ENCODE results near the gene POLR1B. TPM values are rescaled to one million over a fixed set of nuclear protein-coding genes. Genes with fewer than 3 reads are reported as not detected.
"Not testable (repeated sequence)": the region's sequence is repeated elsewhere in the genome, so short reads cannot be mapped to it uniquely, and the experiment has no call there.

Gene POLR1B
- total and polyA plus RNA-seq, 2 experiments from 2014 or later = 9.8 to 16.5 TPM

- TF ChIP-seq EZH2phosphoT487 (IDR thresholded peaks at IDR 0.05; ENCODE audit: insufficient read depth, low read depth) (no peak), EZH2 (IDR thresholded peaks at IDR 0.05; ENCODE audit: insufficient read depth, poor library complexity, severe bottlenecking) (no peak)
- no peak overlapping the region for H3K27ac ChIP-seq
- H3K4me2 ChIP-seq (ENCODE audit: unreplicated experiment) = no peak overlapping the region
- no peaks in the 10 kb centered on the region for H3K27me3 ChIP-seq (replicated peaks; ENCODE audit: insufficient read depth)
- 94 to 99% methylated on average over 5 of the region's 5 CpGs for WGBS, 2 experiments (ENCODE audit: low coverage in 1 of 2, low lambda C conversion rate in 2 of 2, missing lambda C conversion rate in 2 of 2)
- no peak for DNase-seq
- no peaks in the 10 kb centered on the region for H3F3A ChIP-seq (ENCODE audit: insufficient read depth)
- H3K79me2 ChIP-seq (ENCODE audit: insufficient read depth) = peaks cover 18% of the 10 kb centered on the region
- no peaks in the 10 kb centered on the region for H3K9me2 ChIP-seq (ENCODE audit: insufficient read depth)
- H2AFZ ChIP-seq = no peak overlapping the region
- peaks cover 20% of the 10 kb centered on the region; the same call in 1 of the 2 replicates for H3K36me3 ChIP-seq (ENCODE audit: low read depth)
- H3K4me3 ChIP-seq = no peak overlapping the region
- H3K9me3 ChIP-seq (ENCODE audit: low read depth) = no peaks in the 10 kb centered on the region
- in situ Hi-C loops (cut with MboI) = no loop called here
- H3K9ac ChIP-seq = no peak overlapping the region
- no peaks in the 10 kb centered on the region for H3K4me1 ChIP-seq (ENCODE audit: insufficient read depth)
- no peaks in the 10 kb centered on the region for H4K20me1 ChIP-seq (ENCODE audit: insufficient read depth)
Measured at GRCh38 chr2:112528541-112528940, 13.7 kb upstream of the POLR1B start.

GRCh38 chr2:112529757-112530156, 12.5 kb upstream of the POLR1B start:
- Histone ChIP-seq H3K9ac (no peak overlapping the region), H3K36me3 (ENCODE audit: low read depth) (peaks cover 16% of the 10 kb centered on the region; the same call in 1 of the 2 replicates), H4K20me1 (ENCODE audit: insufficient read depth) (no peaks in the 10 kb centered on the region), H3F3A (ENCODE audit: insufficient read depth) (no peaks in the 10 kb centered on the region), H2AFZ (no peak overlapping the region), H3K79me2 (ENCODE audit: insufficient read depth) (peaks cover 18% of the 10 kb centered on the region), H3K27ac (no peak overlapping the region), H3K4me3 (no peak overlapping the region), H3K27me3 (replicated peaks; ENCODE audit: insufficient read depth) (no peaks in the 10 kb centered on the region), H3K4me2 (ENCODE audit: unreplicated experiment) (no peak overlapping the region), H3K9me3 (ENCODE audit: low read depth) (no peaks in the 10 kb centered on the region), H3K9me2 (ENCODE audit: insufficient read depth) (no peaks in the 10 kb centered on the region), H3K4me1 (ENCODE audit: insufficient read depth) (no peaks in the 10 kb centered on the region)
- no peak for TF ChIP-seq EZH2phosphoT487 (IDR thresholded peaks at IDR 0.05; ENCODE audit: insufficient read depth, low read depth)
- no peak for TF ChIP-seq EZH2 (IDR thresholded peaks at IDR 0.05; ENCODE audit: insufficient read depth, poor library complexity, severe bottlenecking)
- DNase-seq = no peak
- in situ Hi-C loops (cut with MboI) = no loop called here
- 94 to 98% methylated on average over 4 of the region's 4 CpGs for WGBS, 2 experiments (ENCODE audit: low coverage in 1 of 2, low lambda C conversion rate in 2 of 2, missing lambda C conversion rate in 2 of 2)

- no peaks in the 10 kb centered on the region for H3K4me1 ChIP-seq (ENCODE audit: insufficient read depth)
- H3K9ac ChIP-seq = no peak overlapping the region
- H3K9me2 ChIP-seq (ENCODE audit: insufficient read depth) = no peaks in the 10 kb centered on the region
- 99 to 100% methylated on average over 4 of the region's 4 CpGs for WGBS, 2 experiments (ENCODE audit: low coverage in 1 of 2, low lambda C conversion rate in 2 of 2, missing lambda C conversion rate in 2 of 2)
- H3K4me3 ChIP-seq = no peak overlapping the region
- no peaks in the 10 kb centered on the region for H4K20me1 ChIP-seq (ENCODE audit: insufficient read depth)
- H2AFZ ChIP-seq = no peak overlapping the region
- peaks cover 11% of the 10 kb centered on the region; the same call in 1 of the 2 replicates for H3K79me2 ChIP-seq (ENCODE audit: insufficient read depth)
- no peak overlapping the region for H3K4me2 ChIP-seq (ENCODE audit: unreplicated experiment)
- no peaks in the 10 kb centered on the region for H3F3A ChIP-seq (ENCODE audit: insufficient read depth)
- in situ Hi-C loops (cut with MboI) = no loop called here
- H3K27me3 ChIP-seq (replicated peaks; ENCODE audit: insufficient read depth) = no peaks in the 10 kb centered on the region
- H3K9me3 ChIP-seq (ENCODE audit: low read depth) = no peaks in the 10 kb centered on the region
- peaks cover 16% of the 10 kb centered on the region; the same call in 1 of the 2 replicates for H3K36me3 ChIP-seq (ENCODE audit: low read depth)
- H3K27ac ChIP-seq = no peak overlapping the region
- no peak for DNase-seq
- no peak for TF ChIP-seq EZH2 (IDR thresholded peaks at IDR 0.05; ENCODE audit: insufficient read depth, poor library complexity, severe bottlenecking)
- no peak for TF ChIP-seq EZH2phosphoT487 (IDR thresholded peaks at IDR 0.05; ENCODE audit: insufficient read depth, low read depth)
Measured at GRCh38 chr2:112530728-112531127, 11.5 kb upstream of the POLR1B start.

- Histone ChIP-seq H3K9ac (no peak overlapping the region), H2AFZ (no peak overlapping the region), H3K4me3 (no peak overlapping the region), H3K9me3 (ENCODE audit: low read depth) (no peaks in the 10 kb centered on the region), H3K79me2 (ENCODE audit: insufficient read depth) (no peaks in the 10 kb centered on the region), H4K20me1 (ENCODE audit: insufficient read depth) (no peaks in the 10 kb centered on the region), H3K4me1 (ENCODE audit: insufficient read depth) (no peaks in the 10 kb centered on the region), H3K36me3 (ENCODE audit: low read depth) (peaks cover 8% of the 10 kb centered on the region; the same call in 1 of the 2 replicates), H3K27me3 (replicated peaks; ENCODE audit: insufficient read depth) (no peaks in the 10 kb centered on the region), H3F3A (ENCODE audit: insufficient read depth) (0 out of 2 replicates have a peak, but pooled peaks cover 6% of the 10 kb centered on the region), H3K27ac (no peak overlapping the region), H3K9me2 (ENCODE audit: insufficient read depth) (no peaks in the 10 kb centered on the region), H3K4me2 (ENCODE audit: unreplicated experiment) (no peak overlapping the region)
- in situ Hi-C loops (cut with MboI) = no loop called here
- 92 to 97% methylated on average over 1 of the region's 1 CpG for WGBS, 2 experiments (ENCODE audit: low coverage in 1 of 2, low lambda C conversion rate in 2 of 2, missing lambda C conversion rate in 2 of 2)
- DNase-seq = no peak
- no peak for TF ChIP-seq EZH2 (IDR thresholded peaks at IDR 0.05; ENCODE audit: insufficient read depth, poor library complexity, severe bottlenecking)
- TF ChIP-seq EZH2phosphoT487 (IDR thresholded peaks at IDR 0.05; ENCODE audit: insufficient read depth, low read depth) = no peak
Measured at GRCh38 chr2:112534826-112535225, 7.4 kb upstream of the POLR1B start.

- H3K9me2 ChIP-seq (ENCODE audit: insufficient read depth); H3K4me2 ChIP-seq (ENCODE audit: unreplicated experiment); H3K4me1 ChIP-seq (ENCODE audit: insufficient read depth); H3K27me3 ChIP-seq (replicated peaks; ENCODE audit: insufficient read depth); H3K79me2 ChIP-seq (ENCODE audit: insufficient read depth); in situ Hi-C loops (cut with MboI); H3K36me3 ChIP-seq (ENCODE audit: low read depth); H3K4me3 ChIP-seq; H3K9ac ChIP-seq; H3K9me3 ChIP-seq (ENCODE audit: low read depth); H4K20me1 ChIP-seq (ENCODE audit: insufficient read depth); H3K27ac ChIP-seq; DNase-seq; H2AFZ ChIP-seq: not testable (repeated sequence)
- peaks cover 18% of the 10 kb centered on the region; the same call in 1 of the 2 replicates for H3F3A ChIP-seq (ENCODE audit: insufficient read depth)
Measured at GRCh38 chr2:112536665-112537064, 5.6 kb upstream of the POLR1B start.

Data from GM23248 (cell line).